Measurements from ENCODE around the gene GATA1.

GRCh38 chrX:48789366-48790220, 3.2 kb downstream of the GATA1 start:
- TF ChIP-seq CTCF (IDR thresholded peaks at IDR 0.05) (no peak), ZFX (IDR thresholded peaks at IDR 0.05; ENCODE audit: borderline replicate concordance) (no peak)
